Stimulated activated CD4-positive, alpha-beta T cell treated with anti-CD3 and anti-CD28 coated beads, Interleukin-1b, Interleukin-23, amount 100 ng/mL, for 4 hours (primary cell): ENCODE results near the gene SNN.

Experiments used
- DNase-seq, 2 donors: peaks; one replicate each; pipeline ENCODE4 v3.0.0-alpha.2; 2020; ENCODE audit warnings: low read depth in 2 of 2

Gene SNN

DNA sequence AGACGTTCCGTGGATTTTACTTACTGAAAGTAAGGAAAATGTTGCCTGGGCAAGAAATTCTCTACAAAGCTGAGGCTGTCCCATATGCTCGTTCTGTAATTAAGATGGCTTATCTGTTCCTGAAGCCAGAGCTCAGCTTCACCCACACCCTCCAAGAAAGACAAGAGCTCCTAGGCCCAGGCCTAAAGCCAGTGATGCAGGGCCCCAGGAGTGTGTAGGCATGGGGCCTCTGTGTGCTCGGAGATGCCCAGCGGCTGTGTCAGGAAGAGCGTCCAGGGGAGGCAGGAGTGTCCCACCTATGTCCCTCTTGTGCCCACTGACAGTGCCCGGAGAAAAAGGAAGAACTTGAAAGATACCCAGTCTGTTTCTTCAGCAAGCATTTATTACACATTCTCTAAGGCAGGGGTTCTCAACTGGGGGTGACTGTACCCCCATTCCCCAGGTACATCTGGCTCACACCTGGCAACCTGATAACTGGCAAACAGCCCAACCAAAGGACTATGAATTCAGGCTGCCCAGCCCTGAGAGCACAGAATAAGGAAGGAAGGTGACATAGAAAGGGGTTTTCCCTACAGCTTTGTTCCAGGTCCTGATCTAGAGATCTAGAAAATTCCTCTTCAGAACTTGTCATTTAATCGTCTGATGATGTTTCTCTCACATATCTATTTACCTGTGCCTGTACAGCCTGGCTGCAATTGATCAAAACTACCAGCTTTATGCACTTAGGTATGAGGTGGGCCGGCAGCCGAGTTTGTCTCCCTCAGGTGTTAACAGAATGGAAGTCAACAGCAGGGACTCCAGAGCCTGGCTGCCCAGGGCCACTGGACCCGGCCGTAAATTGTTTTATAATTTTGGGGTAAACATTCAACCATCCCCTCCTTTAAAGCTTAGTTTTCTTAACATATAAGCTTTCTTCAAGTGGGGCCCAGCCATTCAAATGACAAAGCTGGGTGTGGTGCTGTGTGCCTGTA is 12.0 kb downstream of the SNN start:
- DNase-seq = no peak

- DNase-seq = no peak
Observed at GRCh38 chr16:11681556-11681955, 13.3 kb downstream of the SNN start.

DNA sequence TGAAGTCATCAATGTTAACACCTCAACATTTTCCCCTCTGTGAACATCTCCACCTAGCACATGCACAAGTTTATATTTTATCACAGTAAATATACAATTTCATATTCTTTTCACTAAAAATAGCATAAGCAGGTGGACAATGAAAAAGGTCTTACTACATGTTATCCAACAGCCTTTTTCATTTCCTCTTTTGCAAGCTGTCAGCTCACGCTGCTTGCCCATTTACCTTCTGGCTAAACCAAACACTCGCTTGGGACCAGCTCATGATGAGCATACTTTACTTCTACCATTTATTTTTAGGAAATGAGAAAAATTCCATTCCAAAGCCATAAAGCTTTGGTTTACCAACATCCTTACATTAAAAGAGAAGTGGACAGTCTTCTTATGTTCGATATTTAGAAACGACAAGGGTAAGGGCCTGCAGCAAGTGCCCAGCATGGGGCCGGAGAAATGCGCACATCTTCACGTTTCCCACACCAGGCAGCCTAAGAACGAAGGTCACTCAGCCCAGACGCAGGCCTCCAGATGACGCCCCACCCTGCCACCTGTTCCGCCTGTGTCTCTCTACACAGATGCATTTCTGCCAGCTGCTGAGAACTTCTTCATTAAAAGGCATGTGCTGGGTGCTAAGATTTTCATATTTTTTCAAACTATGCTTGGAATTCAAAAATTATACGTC is 13.9 kb downstream of the SNN start:
- DNase-seq = no peak

- no peak for DNase-seq
Observed at GRCh38 chr16:11682655-11683096, 14.4 kb downstream of the SNN start.

DNA sequence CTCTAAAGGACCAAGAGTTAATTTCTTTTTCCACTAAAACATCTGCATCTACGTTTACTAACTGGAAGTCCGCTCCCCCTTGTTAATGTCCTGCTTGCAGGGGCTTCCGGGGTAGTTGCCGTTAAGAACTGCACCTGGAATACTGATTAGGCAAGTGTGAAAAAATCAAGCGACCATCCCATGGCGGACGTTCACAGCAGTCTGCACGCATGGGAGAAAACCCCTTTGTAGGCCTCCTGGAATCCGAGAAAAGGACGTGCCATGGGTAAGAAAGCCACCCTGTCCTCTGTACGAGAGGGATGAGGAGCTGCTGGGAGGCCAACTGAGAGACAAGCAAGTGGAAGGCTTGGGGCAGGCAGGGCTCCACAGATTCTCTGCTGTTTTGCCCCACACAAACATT is 14.9 kb downstream of the SNN start:
- no peak for DNase-seq

GRCh38 chr16:11684231-11685025 is 16.2 kb downstream of the SNN start:
- no peak for DNase-seq

GRCh38 chr16:11685844-11686618 is 17.8 kb downstream of the SNN start:
- DNase-seq = no peak

- no peak for DNase-seq
Observed at GRCh38 chr16:11686713-11687380, 18.6 kb downstream of the SNN start.

- no peak for DNase-seq
Observed at GRCh38 chr16:11687601-11688519, 19.6 kb downstream of the SNN start.

GRCh38 chr16:11688520-11688886 is 20.2 kb downstream of the SNN start:
- DNase-seq = no peak

GRCh38 chr16:11689031-11689840 is 21.0 kb downstream of the SNN start:
- DNase-seq = no peak

DNA sequence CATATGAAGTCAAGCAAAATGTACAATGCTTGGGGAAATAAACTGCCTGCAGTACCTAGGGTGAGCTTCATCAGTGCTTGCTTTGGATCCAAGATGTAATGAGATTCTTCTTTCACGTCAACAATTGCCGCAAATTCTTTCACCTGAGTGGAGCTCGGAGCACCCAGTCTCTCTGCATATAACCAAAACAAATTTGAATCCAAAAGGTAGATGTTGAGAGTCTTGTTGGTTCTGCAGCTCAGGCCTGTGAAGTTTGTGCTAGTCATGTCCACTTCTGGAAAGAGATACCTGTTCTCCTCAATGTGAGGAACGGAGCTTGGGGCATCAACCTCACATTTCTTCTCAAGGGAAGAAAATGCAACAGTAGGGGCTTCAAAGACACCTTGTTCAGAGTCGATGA is 23.0 kb downstream of the SNN start:
- DNase-seq = no peak

GRCh38 chr16:11691771-11692170 is 23.5 kb downstream of the SNN start:
- no peak for DNase-seq

GRCh38 chr16:11692171-11692570 is 23.9 kb downstream of the SNN start:
- no peak for DNase-seq

DNA sequence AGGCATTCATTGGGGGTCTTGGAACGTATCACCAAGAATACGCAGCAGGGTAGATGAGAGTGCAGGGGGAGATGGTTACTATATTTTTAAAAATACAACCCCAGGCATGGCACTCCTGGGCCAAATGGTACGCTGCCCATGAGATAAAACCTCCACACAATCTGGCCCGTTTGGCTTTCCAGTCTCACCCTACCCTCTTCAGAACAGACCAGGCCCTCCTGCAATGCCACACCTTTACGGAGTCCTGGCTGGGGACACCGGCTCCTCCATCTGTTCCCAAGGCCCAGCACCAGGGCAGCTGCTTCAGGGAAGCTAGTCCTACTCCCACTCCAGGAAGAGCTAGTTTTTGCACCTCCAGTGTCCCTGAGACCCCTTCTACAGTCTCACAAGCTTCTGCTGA is 24.4 kb downstream of the SNN start:
- DNase-seq = no peak

GRCh38 chr16:11696266-11697012 is 28.2 kb downstream of the SNN start:
- DNase-seq = no peak

DNA sequence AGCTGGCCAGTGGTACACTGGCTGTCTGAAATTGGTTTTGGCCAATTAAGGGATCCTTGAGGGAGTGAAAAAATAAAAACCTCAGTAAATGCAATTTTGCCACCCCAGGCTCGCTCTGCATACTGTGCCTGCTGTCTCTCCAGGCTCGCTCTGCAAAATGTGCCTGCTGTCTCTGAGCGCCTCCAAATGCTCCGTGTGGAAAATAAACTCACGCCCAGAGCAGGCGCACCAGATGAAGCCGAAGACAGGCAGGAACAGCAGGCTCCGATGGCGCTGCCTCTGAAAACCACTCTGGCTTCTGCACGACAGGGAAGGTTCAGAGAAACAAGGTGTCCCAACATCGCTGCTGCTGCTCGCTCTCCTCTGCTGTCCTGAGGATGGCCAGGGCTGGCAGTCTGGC is 29.1 kb downstream of the SNN start:
- DNase-seq = no peak

DNA sequence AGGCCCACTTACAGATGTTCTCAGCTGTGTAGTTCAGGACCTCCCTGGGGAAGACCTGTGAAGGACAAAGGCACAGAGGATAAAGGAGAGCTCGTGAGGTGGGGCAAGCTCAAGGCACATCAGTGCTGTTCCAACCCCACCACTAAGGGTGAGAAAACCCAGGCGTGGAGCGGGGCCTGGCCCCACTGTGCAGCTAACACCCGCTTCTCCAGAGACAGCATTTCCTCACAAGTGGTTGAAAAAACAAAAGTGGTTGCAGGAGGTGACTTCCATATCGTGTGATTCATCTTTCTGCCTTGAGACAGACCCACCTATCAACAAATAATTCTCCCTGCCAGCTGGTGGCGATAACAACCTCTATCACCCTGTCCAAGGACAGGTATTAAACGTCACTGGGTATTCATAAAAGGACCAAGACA is 30.0 kb downstream of the SNN start:
- DNase-seq = no peak
